HG03280 (cell line): Measurements from ENCODE around the gene MTX2.
A peak's percentile ranks its signal among the peaks of the same experiment; 100 is the strongest.
"Not testable (repeated sequence)": the region's sequence is repeated elsewhere in the genome, so short reads cannot be mapped to it uniquely, and the experiment has no call there.

ENCODE experiments used
- ATAC-seq: cut with Tn5 transposase; IDR thresholded peaks from one replicate; pipeline ENCODE4 v1.9.1; 2021; ENCODE audit warnings: mild to moderate bottlenecking, moderate library complexity; ENCODE audit not compliant: unreplicated experiment

The MTX2 gene

DNA sequence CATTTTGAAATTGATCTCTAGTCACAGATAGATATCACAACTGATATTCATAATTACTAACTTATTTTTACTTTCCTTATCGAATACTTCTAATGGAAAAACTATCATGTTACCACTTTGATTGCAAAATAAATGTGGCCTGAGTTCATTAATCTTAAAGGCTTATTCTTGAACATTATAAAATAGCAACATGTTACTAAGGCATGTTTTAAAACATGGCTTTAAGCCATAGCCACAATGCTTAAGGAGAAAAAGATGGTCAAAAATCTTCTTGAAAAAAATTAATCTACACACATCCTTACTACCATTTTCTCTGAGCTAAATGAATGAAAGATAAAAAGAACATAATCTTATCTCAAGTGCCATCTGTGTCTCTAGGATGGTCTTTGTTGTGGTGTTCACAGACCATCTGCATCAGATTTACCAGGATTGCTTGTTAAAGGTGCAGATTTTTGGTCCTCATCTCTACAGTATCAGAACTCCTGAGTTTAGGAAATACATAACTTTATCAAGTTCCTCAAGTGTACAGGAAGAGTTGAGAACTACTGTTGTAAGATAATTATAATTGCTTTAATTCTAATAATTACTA lies 15.3 kb downstream of the MTX2 start:
- ATAC-seq: no peak

DNA sequence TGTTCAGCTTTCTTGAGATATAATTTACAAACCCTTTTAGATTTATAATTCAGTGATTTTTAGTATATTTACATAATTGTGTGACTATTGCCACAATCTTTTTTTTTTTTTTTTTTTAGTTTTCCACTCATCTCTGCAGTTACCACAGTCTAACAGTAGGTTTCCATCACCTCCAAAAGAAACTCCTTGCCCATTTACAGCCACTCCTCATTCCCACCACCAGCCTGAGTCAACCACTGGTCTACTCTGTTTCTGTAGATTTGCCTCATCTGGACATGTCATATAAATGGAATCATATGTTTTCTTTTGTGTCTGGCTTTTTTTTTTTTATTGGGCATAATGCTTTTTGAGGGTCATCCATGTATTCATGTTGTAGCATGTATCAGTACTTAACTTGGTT lies 16.1 kb downstream of the MTX2 start:
- ATAC-seq: no peak

DNA sequence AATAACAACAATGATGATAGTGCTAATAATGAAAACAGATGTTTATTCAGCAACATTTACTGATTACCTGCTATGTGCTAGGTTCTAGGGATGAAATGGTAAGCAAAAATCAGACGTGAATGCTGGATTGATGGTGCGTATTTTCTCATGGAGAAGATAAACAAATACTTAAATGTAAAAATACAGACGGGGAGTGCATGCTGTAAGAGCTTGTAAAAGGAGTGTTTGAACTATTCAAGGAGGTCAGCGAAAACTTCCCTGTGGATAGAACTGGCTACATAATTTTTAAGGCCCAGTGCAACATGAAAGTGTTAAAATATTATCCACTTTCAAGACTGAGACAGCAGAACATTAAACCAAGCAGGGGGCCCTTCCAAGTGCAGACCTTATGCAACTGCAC lies 22.1 kb downstream of the MTX2 start:
- ATAC-seq: no peak

DNA sequence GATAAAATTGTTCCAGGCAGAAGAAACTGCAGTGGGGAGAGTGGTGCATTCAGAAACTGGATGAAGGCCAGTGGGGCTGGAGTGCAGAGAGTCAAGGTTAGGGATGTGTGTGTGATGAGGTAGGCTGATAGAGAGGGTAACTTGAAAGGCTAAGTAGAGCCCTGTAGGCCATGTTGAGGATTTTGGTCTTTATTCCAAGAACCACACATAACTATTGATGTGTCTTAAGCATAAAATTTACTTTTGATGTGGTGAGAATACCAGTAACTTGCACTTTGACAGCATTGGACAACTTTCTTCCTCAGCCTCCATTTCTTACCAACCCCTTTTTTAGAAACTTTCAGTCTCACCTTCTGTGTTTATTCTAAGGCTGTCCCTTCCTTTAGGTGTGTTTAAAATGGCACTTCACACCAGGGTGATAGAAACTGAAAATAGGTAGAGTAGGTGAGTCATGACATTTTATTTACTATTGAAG lies 22.6 kb downstream of the MTX2 start:
- peak; percentile 91 for ATAC-seq

DNA sequence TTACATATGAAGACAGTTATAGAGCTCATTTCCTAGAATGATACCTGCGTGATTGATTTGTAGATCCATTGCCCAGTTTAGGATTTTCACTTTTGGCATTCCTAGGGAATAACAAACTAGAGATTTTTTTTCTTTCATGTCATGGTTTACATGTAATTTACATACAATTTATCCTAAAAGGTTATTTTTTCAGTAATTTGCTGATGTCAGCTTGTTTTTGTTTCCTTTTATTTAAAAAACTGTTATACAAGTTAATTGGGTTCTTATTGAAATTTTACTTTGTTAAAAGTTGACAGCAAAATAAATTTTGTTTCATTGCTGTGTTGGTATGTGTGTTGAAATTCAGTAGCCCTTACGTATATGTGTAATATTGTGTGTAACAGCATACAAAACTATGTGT lies 23.4 kb downstream of the MTX2 start:
- ATAC-seq: no peak

DNA sequence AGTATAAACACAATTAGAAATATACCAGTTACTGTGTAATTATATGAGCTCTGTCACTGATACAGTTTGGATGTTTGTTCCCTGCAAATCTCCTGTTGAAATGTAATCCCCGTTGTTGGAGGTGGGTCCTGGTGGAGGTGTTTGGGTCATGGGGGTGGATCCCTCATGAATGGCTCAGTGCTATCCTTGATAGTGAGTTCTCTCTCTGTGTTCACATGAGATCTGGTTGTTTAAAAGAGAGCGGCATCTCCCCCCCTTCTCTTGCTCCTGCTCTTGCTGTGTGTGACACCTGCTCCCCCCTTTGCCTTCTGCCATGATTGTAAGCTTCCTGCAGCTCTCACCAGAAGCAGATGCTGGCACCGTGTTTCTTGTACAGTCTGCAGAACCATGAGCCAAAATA lies 24.1 kb downstream of the MTX2 start:
- no peak for ATAC-seq

DNA sequence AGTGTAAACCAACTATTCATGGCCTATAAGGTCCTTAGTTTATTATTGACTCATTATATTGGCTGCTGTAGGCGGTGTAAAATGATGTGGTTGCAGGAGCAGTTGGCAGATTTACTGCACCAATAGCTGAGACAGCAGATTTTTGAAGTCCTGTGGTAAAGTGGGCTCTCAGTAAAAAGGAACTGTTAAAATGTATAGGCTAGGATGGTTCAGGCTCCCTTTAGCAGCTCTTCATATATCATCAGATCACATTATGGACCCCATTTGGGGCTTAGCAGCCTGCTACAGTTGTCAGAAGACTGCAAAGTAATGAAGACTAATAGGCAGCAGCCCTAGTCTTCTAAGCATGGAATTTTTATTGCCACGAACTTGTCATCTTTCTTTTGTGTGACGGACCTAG lies 27.8 kb downstream of the MTX2 start:
- ATAC-seq: no peak

DNA sequence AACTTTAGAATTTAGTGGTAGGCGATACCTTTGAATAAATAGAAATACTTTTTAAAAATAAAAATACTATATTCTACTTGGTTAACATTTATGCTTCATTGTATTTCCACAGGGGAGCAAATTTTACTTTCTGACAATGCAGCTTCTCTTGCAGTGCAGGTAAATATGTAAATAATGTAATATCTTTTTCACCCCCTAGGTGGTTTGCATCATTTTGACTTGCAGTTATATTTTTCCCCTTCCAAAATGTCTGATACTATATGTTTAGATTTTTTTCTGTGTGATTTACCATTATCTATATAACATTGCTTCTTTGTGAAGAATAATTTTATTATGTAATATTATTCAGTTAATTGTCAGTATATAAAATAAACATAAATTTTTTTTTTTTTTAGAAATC lies 28.5 kb downstream of the MTX2 start:
- ATAC-seq: no peak

DNA sequence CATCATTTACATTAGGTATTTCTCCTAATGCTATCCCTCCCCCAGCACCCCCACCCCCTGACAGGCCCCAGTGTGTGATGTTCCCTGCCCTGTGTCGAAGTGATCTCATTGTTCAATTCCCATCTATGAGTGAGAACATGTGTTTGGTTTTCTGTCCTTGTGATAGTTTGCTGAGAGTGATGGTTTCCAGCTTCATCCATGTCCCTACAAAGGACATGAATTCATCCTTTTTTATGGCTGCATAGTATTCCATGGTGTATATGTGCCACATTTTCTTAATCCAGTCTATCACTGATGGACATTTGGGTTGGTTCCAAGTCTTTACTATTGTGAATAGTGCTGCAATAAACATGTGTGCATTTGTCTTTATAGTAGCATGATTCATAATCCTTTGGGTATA lies 36.8 kb downstream of the MTX2 start:
- not testable (repeated sequence) for ATAC-seq

DNA sequence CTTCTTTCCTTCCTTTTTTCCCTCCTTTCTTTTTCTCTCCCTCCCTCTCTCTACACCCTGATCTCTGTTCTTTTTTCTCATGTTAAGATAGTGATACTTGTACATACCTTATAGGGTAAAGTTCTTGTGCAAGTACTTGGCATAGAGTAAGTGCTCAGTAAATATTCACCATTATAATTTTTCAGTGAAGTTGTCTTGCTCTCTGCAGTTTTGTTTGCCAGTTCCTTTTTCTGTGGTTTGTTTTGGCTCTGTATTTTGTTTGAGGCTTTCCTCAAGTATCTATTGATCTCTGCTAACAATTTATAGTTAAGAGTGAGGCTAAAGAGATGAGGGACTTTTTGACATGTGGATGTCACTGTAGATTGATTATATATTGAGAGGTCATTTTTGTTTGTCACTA lies 48.0 kb downstream of the MTX2 start:
- ATAC-seq: no peak

DNA sequence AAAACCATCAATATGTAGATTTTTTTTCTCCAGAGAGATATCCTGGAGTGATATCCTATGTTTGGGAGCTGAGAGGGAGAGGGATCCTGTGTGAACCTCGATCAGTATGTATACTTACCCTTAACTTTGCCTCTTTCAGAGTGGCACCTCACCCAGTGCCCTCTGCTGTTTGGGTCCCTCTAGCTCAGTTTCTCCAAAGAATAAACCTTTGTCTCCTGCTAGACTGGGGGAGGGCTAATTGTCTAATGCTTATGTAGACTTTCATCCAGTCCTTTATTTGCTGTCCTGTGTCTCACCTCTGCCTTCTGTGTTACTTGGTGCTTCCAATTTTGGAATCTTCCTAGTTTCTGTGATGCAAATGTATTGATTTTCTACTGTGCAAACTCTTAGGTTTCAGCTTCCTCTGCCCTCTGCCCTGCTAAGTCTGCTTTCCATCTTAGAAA lies 48.4 kb downstream of the MTX2 start:
- ATAC-seq: no peak

DNA sequence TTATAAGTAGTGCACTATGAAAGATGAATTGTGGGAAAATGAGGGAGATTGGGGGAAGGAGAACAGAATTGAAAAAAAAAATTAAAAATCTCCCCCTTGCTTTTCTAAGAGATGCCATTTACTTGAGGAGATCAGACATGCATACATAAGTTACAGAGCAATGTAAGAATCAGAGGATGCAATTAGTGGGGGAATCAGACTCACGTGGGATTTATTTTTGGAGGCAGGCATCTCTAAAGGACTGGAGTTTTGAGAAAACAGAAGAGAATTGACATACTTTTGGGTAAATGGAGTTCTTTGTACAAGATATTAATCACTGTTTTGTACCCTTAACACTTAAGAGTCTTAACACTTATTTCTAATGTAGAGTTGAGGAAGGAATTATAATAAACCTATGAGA lies 52.7 kb downstream of the MTX2 start:
- no peak for ATAC-seq

DNA sequence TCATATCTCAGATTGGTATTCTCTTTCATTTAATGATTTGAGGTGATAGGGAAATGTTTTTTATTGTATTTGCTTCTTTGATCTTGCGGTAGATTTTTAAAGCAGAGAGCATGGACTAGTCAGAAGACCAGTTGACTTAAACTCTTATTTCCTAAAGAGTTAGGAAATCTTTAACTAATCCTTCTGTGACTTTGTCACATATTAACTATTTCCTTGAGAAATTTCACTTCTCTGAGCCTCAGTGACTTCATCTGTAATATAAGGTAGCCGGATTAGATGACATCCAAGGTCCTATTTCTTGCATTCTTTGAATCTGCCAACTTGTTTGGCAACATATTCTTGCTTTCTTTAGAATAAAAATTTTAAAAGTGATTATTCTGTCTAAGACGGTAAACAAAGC lies 55.6 kb downstream of the MTX2 start:
- no peak for ATAC-seq

DNA sequence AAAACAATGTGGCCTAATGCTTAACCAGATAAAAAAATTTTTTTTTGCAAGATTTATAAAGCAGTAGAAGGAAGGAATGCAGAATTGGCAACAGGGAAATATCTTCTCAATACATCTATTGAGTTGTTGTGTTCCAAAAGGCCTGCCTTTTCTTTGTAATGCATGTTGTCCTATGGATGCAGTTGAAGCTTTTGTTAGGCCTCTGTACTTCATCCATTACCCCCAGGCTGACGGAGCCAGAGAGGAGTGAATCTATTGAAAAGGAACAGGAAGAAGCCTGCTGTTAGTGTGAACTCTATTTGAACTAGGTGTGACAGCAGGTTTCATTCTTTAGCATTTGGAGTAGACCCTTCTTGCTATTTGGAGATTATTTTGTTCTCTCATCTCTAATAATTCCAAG lies 56.5 kb downstream of the MTX2 start:
- ATAC-seq: no peak

DNA sequence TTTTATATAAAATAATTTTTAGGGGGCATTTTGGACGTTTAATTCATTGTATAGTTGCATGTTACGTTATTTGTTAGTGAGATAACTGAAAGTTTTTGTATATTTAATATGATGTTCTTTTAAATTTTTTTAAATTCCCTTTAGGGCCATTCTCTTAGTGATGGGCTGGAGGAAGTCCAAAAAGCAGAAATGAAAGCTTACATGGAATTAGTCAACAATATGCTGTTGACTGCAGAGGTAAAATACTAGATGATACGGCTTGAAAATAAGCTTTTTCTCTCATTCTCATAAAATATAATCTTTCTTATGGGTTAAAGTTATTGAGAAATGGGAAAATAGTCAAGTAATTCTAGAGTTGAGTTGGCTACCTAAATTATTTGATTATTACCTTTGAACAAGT lies 58.9 kb downstream of the MTX2 start:
- no peak for ATAC-seq

DNA sequence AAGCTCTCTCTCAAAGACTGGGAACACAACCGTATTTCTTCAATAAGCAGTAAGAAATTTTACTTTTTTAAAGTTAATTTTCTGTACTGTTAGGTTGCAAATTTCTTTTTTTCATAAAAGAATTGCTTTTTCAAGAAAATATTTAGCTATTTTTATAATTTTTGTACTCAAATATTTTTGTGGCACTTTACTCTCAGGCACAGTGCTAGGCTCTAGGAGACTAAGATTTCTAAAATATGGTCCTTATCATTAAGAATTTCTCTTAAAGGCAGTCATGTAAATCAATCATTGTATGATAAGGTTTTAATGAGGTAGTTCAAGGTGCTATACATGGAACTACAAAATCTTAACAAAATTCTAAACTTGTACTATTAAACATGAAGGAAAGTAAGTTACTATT lies 61.4 kb downstream of the MTX2 start:
- no peak for ATAC-seq

DNA sequence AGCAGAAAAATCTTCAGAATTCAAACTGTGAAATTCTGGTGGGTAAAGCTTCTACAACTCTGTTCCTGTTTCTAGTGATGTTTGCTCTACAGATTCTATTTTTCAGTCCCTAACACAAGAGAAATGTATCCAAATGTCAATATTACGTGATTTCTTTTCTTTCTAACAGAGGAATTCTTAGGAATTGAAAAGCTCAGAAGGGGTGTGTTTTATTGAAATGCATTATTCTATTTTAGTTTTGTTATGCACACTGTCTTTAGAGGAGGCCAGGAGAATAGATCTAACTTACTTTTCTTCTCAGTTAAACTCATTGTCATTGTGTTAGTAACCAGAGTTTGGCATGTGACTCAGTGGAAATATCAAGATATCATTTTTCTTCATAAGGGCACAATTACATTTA lies 62.4 kb downstream of the MTX2 start:
- ATAC-seq: no peak

DNA sequence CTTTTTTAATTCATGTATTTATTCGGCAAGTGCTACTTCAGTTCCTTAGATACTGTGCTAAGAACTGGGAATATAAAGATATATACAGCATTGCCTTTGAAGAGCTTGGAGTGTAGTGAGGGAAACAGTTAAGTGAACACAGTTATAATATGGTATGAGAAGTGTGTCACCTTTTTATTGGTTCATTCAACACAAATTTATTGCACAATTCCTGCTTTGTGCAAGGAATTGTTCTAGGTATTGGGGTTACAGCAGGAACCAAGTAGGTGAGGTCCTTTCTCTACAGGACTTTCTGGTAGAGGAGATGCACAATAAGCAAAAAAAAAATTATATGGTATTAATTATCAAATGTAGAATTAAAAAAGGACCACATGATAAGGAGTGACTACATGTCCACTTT lies 65.5 kb downstream of the MTX2 start:
- no peak for ATAC-seq

DNA sequence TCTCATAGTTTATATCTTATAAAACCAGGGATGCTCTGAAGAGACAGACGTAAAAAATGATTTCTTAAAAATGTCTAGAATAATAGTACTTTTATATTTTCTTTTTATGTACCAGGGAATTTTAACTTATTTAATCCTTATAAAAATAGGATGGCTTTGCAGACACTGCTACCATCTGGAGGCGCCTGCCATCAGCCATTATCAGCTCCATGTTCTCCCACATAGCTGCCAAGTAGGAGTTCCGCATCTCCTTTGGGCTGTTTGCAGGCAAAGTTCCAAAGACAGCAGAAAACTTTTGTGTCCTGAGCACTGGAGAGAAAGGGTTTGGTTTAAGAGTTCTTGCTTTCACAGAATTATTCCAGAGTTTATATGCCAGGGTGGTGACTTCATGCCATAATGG lies 69.2 kb downstream of the MTX2 start:
- ATAC-seq: no peak

DNA sequence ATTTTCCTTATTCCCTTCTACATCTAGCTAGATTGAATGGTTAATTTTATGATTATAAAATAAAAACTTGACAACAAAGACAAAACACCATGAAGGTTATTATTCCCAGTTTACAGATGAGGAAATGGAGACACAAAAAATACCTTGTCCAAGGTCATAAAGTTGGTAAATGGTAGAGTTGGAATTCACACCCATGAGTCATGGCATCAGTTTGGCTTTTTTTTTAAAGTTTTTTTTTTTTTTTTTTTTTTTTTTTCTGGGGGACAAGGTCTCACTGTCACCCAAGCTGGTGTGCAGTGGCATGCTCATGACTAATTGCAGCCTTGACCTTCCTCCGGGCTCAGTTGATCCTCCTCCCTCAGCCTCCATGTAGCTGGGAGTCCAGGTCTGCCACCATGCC lies 70.0 kb downstream of the MTX2 start:
- ATAC-seq: no peak

DNA sequence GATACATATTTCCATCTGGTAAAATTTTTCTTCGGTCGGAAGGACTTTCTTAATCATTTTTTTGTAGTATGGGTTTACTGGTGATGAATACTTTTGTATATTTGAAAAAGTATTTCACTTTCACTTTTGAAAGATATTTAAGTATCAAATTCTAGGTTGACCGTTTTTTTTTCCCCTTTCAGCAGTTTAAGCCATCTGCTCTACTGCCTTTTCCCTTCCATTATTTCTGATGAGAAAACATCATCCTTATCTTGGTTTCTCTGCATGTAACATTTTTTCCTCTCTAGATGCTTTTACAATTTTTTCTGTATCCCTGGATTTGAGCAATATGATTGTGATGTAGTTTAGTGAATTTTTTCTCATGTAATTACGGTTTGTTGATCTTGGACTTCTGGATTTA lies 87.0 kb downstream of the MTX2 start:
- ATAC-seq: no peak

DNA sequence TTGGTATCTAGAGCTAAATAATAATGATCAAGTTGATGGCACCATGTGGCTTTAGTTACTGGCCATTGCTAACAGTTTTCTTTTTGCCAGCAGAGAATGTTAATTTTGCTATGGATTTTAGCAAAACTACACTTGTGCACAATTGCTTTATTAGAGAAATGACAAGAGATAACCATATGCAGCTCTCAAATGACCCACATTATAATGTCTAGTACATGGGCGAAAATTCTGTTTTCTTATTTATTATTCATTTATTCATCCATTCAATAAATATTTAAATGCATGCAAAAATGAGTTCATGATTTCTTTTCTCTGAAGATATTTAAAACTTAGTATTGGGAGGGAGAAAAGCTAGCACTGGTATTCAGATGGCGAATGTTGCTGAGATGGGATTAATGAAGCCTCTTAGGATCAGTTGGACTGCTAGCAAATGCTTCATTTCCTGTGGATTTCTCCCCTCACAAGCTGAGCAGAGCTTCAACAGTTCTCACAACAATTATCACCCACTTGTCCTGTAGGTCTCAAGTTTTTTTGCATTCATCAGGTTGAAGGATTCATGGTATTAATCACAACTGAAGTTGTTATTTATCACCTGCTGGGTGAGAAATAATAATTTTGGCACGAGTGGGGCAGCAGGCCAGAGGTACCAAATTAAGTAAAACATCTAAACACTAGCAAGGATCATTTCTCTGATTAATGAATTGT lies 95.2 kb downstream of the MTX2 start:
- no peak for ATAC-seq

DNA sequence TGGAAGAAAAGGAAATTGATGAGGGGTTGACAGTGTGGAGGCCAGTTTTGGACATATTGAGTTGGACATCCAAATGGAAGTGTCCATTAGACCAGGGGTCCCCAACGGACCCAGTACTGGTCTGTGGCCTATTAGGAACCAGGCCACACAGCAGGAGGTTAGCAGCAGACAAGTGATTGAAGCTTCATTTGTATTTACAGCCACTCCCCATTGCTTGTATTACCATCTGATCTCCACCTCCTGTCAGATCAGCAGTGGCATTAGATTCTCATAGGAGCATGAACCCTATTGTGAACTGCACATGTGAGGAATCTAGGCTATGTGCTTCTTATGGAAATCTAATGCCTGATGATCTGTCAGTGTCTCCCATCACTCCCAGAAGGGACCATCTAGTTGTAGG lies 99.1 kb downstream of the MTX2 start:
- ATAC-seq: no peak
